HCT116 (cell line): ENCODE results near the gene NAV3.

Source experiments
- CBX3 ChIP-seq: IDR thresholded peaks from 2 replicates; pipeline ENCODE4 v1.6.1; 2012; ENCODE audit warnings: low read depth
- TF ChIP-seq, protein P1 (sequence below), 3 experiments: fragments of 200-600 bp in 1 of 3; sonication (generic) in 1 of 3; IDR thresholded peaks in 2 of 3; conservative IDR thresholded peaks in 1 of 3; 2 replicates each; pipeline ENCODE4 v1.5.1; 2012 to 2017; ENCODE audit warnings: low read depth in 2 of 3, low read length in 2 of 3, antibody characterized with exemption in 1 of 3, borderline replicate concordance in 1 of 3, control low read depth in 1 of 3, mild to moderate bottlenecking in 1 of 3, mixed read lengths in 1 of 3, mixed run types in 1 of 3, moderate library complexity in 1 of 3; ENCODE audit not compliant: insufficient read depth in 1 of 3

GRCh38 chr12:78226763-78227162 lies 396.1 kb downstream of the NAV3 start:
- TF ChIP-seq, protein P1, sequence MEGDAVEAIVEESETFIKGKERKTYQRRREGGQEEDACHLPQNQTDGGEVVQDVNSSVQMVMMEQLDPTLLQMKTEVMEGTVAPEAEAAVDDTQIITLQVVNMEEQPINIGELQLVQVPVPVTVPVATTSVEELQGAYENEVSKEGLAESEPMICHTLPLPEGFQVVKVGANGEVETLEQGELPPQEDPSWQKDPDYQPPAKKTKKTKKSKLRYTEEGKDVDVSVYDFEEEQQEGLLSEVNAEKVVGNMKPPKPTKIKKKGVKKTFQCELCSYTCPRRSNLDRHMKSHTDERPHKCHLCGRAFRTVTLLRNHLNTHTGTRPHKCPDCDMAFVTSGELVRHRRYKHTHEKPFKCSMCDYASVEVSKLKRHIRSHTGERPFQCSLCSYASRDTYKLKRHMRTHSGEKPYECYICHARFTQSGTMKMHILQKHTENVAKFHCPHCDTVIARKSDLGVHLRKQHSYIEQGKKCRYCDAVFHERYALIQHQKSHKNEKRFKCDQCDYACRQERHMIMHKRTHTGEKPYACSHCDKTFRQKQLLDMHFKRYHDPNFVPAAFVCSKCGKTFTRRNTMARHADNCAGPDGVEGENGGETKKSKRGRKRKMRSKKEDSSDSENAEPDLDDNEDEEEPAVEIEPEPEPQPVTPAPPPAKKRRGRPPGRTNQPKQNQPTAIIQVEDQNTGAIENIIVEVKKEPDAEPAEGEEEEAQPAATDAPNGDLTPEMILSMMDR (IDR thresholded peaks at IDR 0.05 in 2 of 3, conservative IDR thresholded peaks at IDR 0.05 in 1 of 3; ENCODE audit: borderline replicate concordance in 1 of 3, insufficient read depth in 1 of 3, low read depth in 2 of 3, low read length in 2 of 3): no peak
- TF ChIP-seq CBX3: no peak
